Thyroid gland (tissue), 4 donors: ENCODE results near the gene FAM171A1. TPM values are rescaled to one million over a fixed set of nuclear protein-coding genes. Genes with fewer than 3 reads are reported as not detected.
"Not testable (repeated sequence)": the region's sequence is repeated elsewhere in the genome, so short reads cannot be mapped to it uniquely, and the experiment has no call there.

Experiments used
- DNase-seq, 2 donors: peaks; one replicate each; pipeline ENCODE4 v3.0.0-alpha.2; 2019
- H3K27ac ChIP-seq, 3 donors: fragments of 200-600 bp; sonication (generic); 1 replicate in 2 of 3; 2 replicates in 1 of 3; pipeline ENCODE4 v1.5.1; 2016 to 2019; ENCODE audit warnings: mild to moderate bottlenecking in 1 of 3, moderate library complexity in 1 of 3
- H3K27me3 ChIP-seq: fragments of 200-600 bp; sonication (generic); one replicate; pipeline ENCODE4 v1.5.1; 2019
- H3K36me3 ChIP-seq, 2 donors: fragments of 200-600 bp; sonication (generic); one replicate each; pipeline ENCODE4 v1.5.1; 2016 to 2019
- H3K4me1 ChIP-seq, 2 donors: fragments of 200-600 bp; sonication (generic); one replicate each; pipeline ENCODE4 v1.5.1; 2017 to 2019
- H3K4me3 ChIP-seq, 3 donors: fragments of 200-600 bp; sonication (generic); replicated peaks in 1 of 3; 1 replicate in 2 of 3; 2 replicates in 1 of 3; pipeline ENCODE4 v1.5.1; 2016; ENCODE audit warnings: mild to moderate bottlenecking in 1 of 3
- H3K9me3 ChIP-seq: fragments of 200-600 bp; sonication (generic); one replicate; pipeline ENCODE4 v1.5.1; 2017
- CTCF ChIP-seq, 6 experiments: fragments of 200-600 bp in 3 of 6; fragments of 450-650 bp in 3 of 6; sonication (generic) in 3 of 6; IDR thresholded peaks; one replicate each; pipeline ENCODE4 v1.5.1; 2016 to 2019; ENCODE audit warnings: antibody characterized with exemption in 6 of 6, mild to moderate bottlenecking in 2 of 6, inconsistent platforms in 1 of 6, moderate library complexity in 1 of 6
- POLR2A ChIP-seq, 2 donors: fragments of 450-650 bp; IDR thresholded peaks; one replicate each; pipeline ENCODE4 v1.6.1; 2017; ENCODE audit warnings: antibody characterized with exemption in 2 of 2, mild to moderate bottlenecking in 2 of 2, moderate library complexity in 1 of 2
- WGBS, 2 donors: methylation state at CpG; one replicate each; pipeline ENCODE4 v1.1.5; 2017; 5-methylcytosine and 5-hydroxymethylcytosine counted together
- intact Hi-C: fragments of 100-400 bp; cut with DNase I; formaldehyde crosslinking; loops from one replicate; pipeline ENCODE4 v1.15.1; 2023
- total RNA-seq, 4 donors: library from RNA; depleted of rRNA; stranded (reverse); fragments of >200 nt; gene quantifications; one replicate each; pipeline ENCODE4 v1.2.3, GENCODE V29; 2016

Gene FAM171A1
- total RNA-seq, 4 donors from 2014 or later = 10.2 to 14.9 (median 13.3) TPM

GRCh38 chr10:15408557-15408956 is 37.5 kb upstream of the FAM171A1 start:
- TF ChIP-seq POLR2A (IDR thresholded peaks at IDR 0.05) (no peak), CTCF (IDR thresholded peaks at IDR 0.05) (no peak)
- 93% methylated on average over 5 of the region's 5 CpGs for WGBS, 2 donors
- intact Hi-C loops = no loop called here

GRCh38 chr10:15405319-15405718 is 34.2 kb upstream of the FAM171A1 start:
- H3K27ac ChIP-seq = no peak overlapping the region
- WGBS, 2 donors = 93 to 94% methylated on average over 3 of the region's 3 CpGs
- DNase-seq = no peak

More at GRCh38 chr10:15408557-15408956, 37.5 kb upstream of the FAM171A1 start:
- no peak for DNase-seq
- H3K4me3 ChIP-seq = no peak overlapping the region
- no peaks in the 10 kb centered on the region for H3K27me3 ChIP-seq
- H3K36me3 ChIP-seq = no peaks in the 10 kb centered on the region
- no peak overlapping the region for H3K27ac ChIP-seq
- H3K4me1 ChIP-seq = no peaks in the 10 kb centered on the region
- no peaks in the 10 kb centered on the region for H3K9me3 ChIP-seq

GRCh38 chr10:15401382-15401781 is 30.3 kb upstream of the FAM171A1 start:
- intact Hi-C loops = no loop called here
- Histone ChIP-seq H3K4me1 (no peaks in the 10 kb centered on the region), H3K27ac (no peak overlapping the region), H3K27me3 (no peaks in the 10 kb centered on the region), H3K9me3 (no peaks in the 10 kb centered on the region), H3K36me3 (no peaks in the 10 kb centered on the region), H3K4me3 (no peak overlapping the region)
- TF ChIP-seq POLR2A (IDR thresholded peaks at IDR 0.05) (no peak), CTCF (IDR thresholded peaks at IDR 0.05) (no peak)
- no peak for DNase-seq

More at GRCh38 chr10:15405319-15405718, 34.2 kb upstream of the FAM171A1 start:
- no peaks in the 10 kb centered on the region for H3K36me3 ChIP-seq
- intact Hi-C loops = no loop called here
- no peaks in the 10 kb centered on the region for H3K9me3 ChIP-seq
- no peak for TF ChIP-seq POLR2A (IDR thresholded peaks at IDR 0.05)
- no peak for TF ChIP-seq CTCF (IDR thresholded peaks at IDR 0.05)
- H3K27me3 ChIP-seq = no peaks in the 10 kb centered on the region
- H3K4me3 ChIP-seq = no peak overlapping the region
- no peaks in the 10 kb centered on the region for H3K4me1 ChIP-seq

- H3K4me3 ChIP-seq, DNase-seq, H3K4me1 ChIP-seq, H3K36me3 ChIP-seq, H3K27ac ChIP-seq, H3K9me3 ChIP-seq, H3K27me3 ChIP-seq, intact Hi-C loops: not testable (repeated sequence)
Observed at GRCh38 chr10:15400461-15400860, 29.4 kb upstream of the FAM171A1 start.

- H3K4me1 ChIP-seq = no peaks in the 10 kb centered on the region
- H3K36me3 ChIP-seq = no peaks in the 10 kb centered on the region
- no peaks in the 10 kb centered on the region for H3K27me3 ChIP-seq
- 57% methylated on average over 1 of the region's 1 CpG; no CpG with 5 or more reads in 1 of the 2 donors for WGBS, 2 donors
- DNase-seq = no peak
- TF ChIP-seq POLR2A (IDR thresholded peaks at IDR 0.05) (no peak), CTCF (IDR thresholded peaks at IDR 0.05) (no peak)
- H3K9me3 ChIP-seq = no peaks in the 10 kb centered on the region
- no peak overlapping the region for H3K27ac ChIP-seq
- no peak overlapping the region for H3K4me3 ChIP-seq
- intact Hi-C loops = no loop called here
Observed at GRCh38 chr10:15399060-15399661, 28.1 kb upstream of the FAM171A1 start.

GRCh38 chr10:15395935-15396334 is 24.8 kb upstream of the FAM171A1 start:
- Histone ChIP-seq H3K4me3 (no peak overlapping the region), H3K27me3 (no peaks in the 10 kb centered on the region), H3K36me3 (no peaks in the 10 kb centered on the region), H3K9me3 (no peaks in the 10 kb centered on the region), H3K27ac (no peak overlapping the region), H3K4me1 (no peaks in the 10 kb centered on the region)
- 89% methylated on average over 3 of the region's 3 CpGs for WGBS, 2 donors
- TF ChIP-seq POLR2A (IDR thresholded peaks at IDR 0.05) (no peak), CTCF (IDR thresholded peaks at IDR 0.05) (no peak)
- no peak for DNase-seq
- intact Hi-C loops = no loop called here
